ENCODE data around the gene DENND1B.

GRCh38 chr1:197577580-197577979 is 197.7 kb downstream of the DENND1B start:
- TF ChIP-seq IRF9 (tag; IDR thresholded peaks at IDR 0.05) (no peak), POLR2A (conservative IDR thresholded peaks at IDR 0.05) (no peak), HMG20A (CRISPR knock-in tag; conservative IDR thresholded peaks at IDR 0.05) (no peak), POLR2AphosphoS2 (IDR thresholded peaks at IDR 0.05; ENCODE audit: low read length) (no peak), SIN3A (IDR thresholded peaks at IDR 0.05; ENCODE audit: borderline replicate concordance in 2 of 2, control insufficient read depth in 1 of 2, low read depth in 2 of 2, low read length in 2 of 2) (no peak), E4F1 (CRISPR knock-in tag; IDR thresholded peaks at IDR 0.05; ENCODE audit: borderline replicate concordance) (no peak), CTCF (IDR thresholded peaks at IDR 0.05 in 2 of 3, conservative IDR thresholded peaks at IDR 0.05 in 1 of 3; ENCODE audit: insufficient read depth in 2 of 3, low read depth in 1 of 3, low read length in 3 of 3) (no peak), RBM39 (optimal IDR thresholded peaks at IDR 0.05; ENCODE audit: low read depth, low read length) (no peak), CGGBP1 (CRISPR knock-in tag; IDR thresholded peaks at IDR 0.05) (no peak), ZNF76 (CRISPR knock-in tag; IDR thresholded peaks at IDR 0.05; ENCODE audit: borderline replicate concordance) (no peak), ZNF644 (tag; IDR thresholded peaks at IDR 0.05; ENCODE audit: low read depth) (no peak), TCF7L2 (IDR thresholded peaks at IDR 0.05; ENCODE audit: low read depth, low read length) (no peak)
